ENCODE results near the gene DLEC1. TPM values are rescaled to one million over a fixed set of nuclear protein-coding genes. Genes with fewer than 3 reads are reported as not detected.

Gene DLEC1
- total and polyA plus RNA-seq, 8 donors: 0.14 to 0.75 (median 0.51) TPM

- DNase-seq (no peak), FAIRE-seq (no peak), ATAC-seq (no peak)
- H3K27me3 ChIP-seq: no peaks in the 10 kb centered on the region
- no peak for TF ChIP-seq CTCF (IDR thresholded peaks at IDR 0.05)
- H3K9me3 ChIP-seq: no peaks in the 10 kb centered on the region
- WGBS, 2 donors: 71 to 72% methylated on average over 3 of the region's 3 CpGs
- intact Hi-C loops (cut with DNase I): no loop called here
- peaks cover 0 to 8% (median 7%) of the 10 kb centered on the region in 3 donors for H3K36me3 ChIP-seq
- peaks cover 0 to 9% (median 0%) of the 10 kb centered on the region in 3 donors for H3K4me1 ChIP-seq
- H3K27ac ChIP-seq: no peak overlapping the region
- no peak overlapping the region for H3K4me3 ChIP-seq
Measured at GRCh38 chr3:38143511-38143910, 104.5 kb downstream of the DLEC1 start.

- Histone ChIP-seq H3K9me3 (no peaks in the 10 kb centered on the region), H3K27ac (no peak overlapping the region), H3K36me3 (peaks cover 0 to 6% (median 6%) of the 10 kb centered on the region in 3 donors), H3K4me3 (no peak overlapping the region), H3K27me3 (no peaks in the 10 kb centered on the region), H3K4me1 (no peaks in the 10 kb centered on the region)
- intact Hi-C loops (cut with DNase I): no loop called here
- no peak for DNase-seq
- ATAC-seq: no peak
- 80 to 86% methylated on average over 2 of the region's 2 CpGs for WGBS, 2 donors
- FAIRE-seq: no peak
- no peak for TF ChIP-seq CTCF (IDR thresholded peaks at IDR 0.05)
Measured at GRCh38 chr3:38146504-38146903, 107.5 kb downstream of the DLEC1 start.

GRCh38 chr3:38147421-38147820 lies 108.4 kb downstream of the DLEC1 start:
- Histone ChIP-seq H3K27ac (no peak overlapping the region), H3K9me3 (no peaks in the 10 kb centered on the region), H3K4me1 (no peaks in the 10 kb centered on the region), H3K4me3 (no peak overlapping the region), H3K27me3 (no peaks in the 10 kb centered on the region), H3K36me3 (no peaks in the 10 kb centered on the region)
- DNase-seq: no peak
- WGBS, 2 donors: 91 to 93% methylated on average over 3 of the region's 3 CpGs
- TF ChIP-seq CTCF (IDR thresholded peaks at IDR 0.05): no peak
- intact Hi-C loops (cut with DNase I): no loop called here
- ATAC-seq: peak in 1 of 4 donors; percentile 18
- no peak for FAIRE-seq

GRCh38 chr3:38148311-38148882 lies 109.4 kb downstream of the DLEC1 start:
- no peaks in the 10 kb centered on the region for H3K9me3 ChIP-seq
- FAIRE-seq (no peak), DNase-seq (no peak), ATAC-seq (peak in 2 of 4 donors; percentile 47 to 60)
- 70 to 79% methylated on average over 5 of the region's 5 CpGs for WGBS, 2 donors
- H3K27me3 ChIP-seq: no peaks in the 10 kb centered on the region
- intact Hi-C loops (cut with DNase I): no loop called here
- no peak overlapping the region for H3K4me3 ChIP-seq
- H3K36me3 ChIP-seq: no peaks in the 10 kb centered on the region
- no peak for TF ChIP-seq CTCF (IDR thresholded peaks at IDR 0.05)
- no peak overlapping the region for H3K27ac ChIP-seq
- no peaks in the 10 kb centered on the region for H3K4me1 ChIP-seq

- FAIRE-seq: no peak
- intact Hi-C loops (cut with DNase I): no loop called here
- WGBS, 2 donors: 47 to 63% methylated on average over 3 of the region's 3 CpGs
Measured at GRCh38 chr3:38149708-38150107, 110.7 kb downstream of the DLEC1 start.

More at GRCh38 chr3:38149708-38150107, 110.7 kb downstream of the DLEC1 start:
- Histone ChIP-seq H3K27me3 (no peaks in the 10 kb centered on the region), H3K4me3 (no peak overlapping the region), H3K4me1 (no peaks in the 10 kb centered on the region), H3K27ac (no peak overlapping the region), H3K9me3 (no peaks in the 10 kb centered on the region), H3K36me3 (no peaks in the 10 kb centered on the region)
- DNase-seq (no peak), ATAC-seq (no peak)
- no peak for TF ChIP-seq CTCF (IDR thresholded peaks at IDR 0.05)

All from pancreas (tissue), 10 donors.